KMS-11 (cell line): ENCODE measurements around the gene B3GALT4.

ENCODE experiments used
- H2AFZ ChIP-seq: fragments of 200-600 bp; sonication (generic); 2 replicates; pipeline ENCODE4 v1.6.1; 2016; ENCODE audit warnings: antibody characterized with exemption, mixed run types, low read depth
- H3K27ac ChIP-seq: fragments of 200-600 bp; sonication (generic); 2 replicates; pipeline ENCODE4 v1.6.1; 2016; ENCODE audit warnings: mild to moderate bottlenecking, mixed run types
- H3K27me3 ChIP-seq: fragments of 200-600 bp; sonication (generic); 2 replicates; pipeline ENCODE4 v1.6.1; 2017; ENCODE audit warnings: mild to moderate bottlenecking, low read depth, mixed run types, moderate library complexity; ENCODE audit not compliant: insufficient read depth
- H3K36me3 ChIP-seq: fragments of 200-600 bp; sonication (generic); 2 replicates; pipeline ENCODE4 v1.6.1; 2017; ENCODE audit warnings: mild to moderate bottlenecking, mixed run types; ENCODE audit not compliant: insufficient read depth
- H3K4me1 ChIP-seq: fragments of 200-600 bp; sonication (generic); 2 replicates; pipeline ENCODE4 v1.6.1; 2016; ENCODE audit warnings: mild to moderate bottlenecking, low read depth, mixed run types; ENCODE audit not compliant: poor library complexity, severe bottlenecking
- H3K4me2 ChIP-seq: fragments of 200-600 bp; sonication (generic); 2 replicates; pipeline ENCODE4 v1.7.0; 2016; ENCODE audit warnings: mild to moderate bottlenecking, mixed run types
- H3K4me3 ChIP-seq: fragments of 200-600 bp; sonication (generic); IDR thresholded peaks from 2 replicates; pipeline ENCODE4 v1.6.1; 2017; ENCODE audit warnings: low read depth, low read length, mixed read lengths; ENCODE audit not compliant: insufficient read depth
- H3K79me2 ChIP-seq: fragments of 200-600 bp; sonication (generic); 2 replicates; pipeline ENCODE4 v1.6.1; 2016; ENCODE audit warnings: low read depth, mixed run types; ENCODE audit not compliant: insufficient read depth
- H3K9ac ChIP-seq: fragments of 200-600 bp; sonication (generic); 2 replicates; pipeline ENCODE4 v1.6.1; 2016; ENCODE audit warnings: mild to moderate bottlenecking, mixed run types
- H4K20me1 ChIP-seq: fragments of 200-600 bp; sonication (generic); 2 replicates; pipeline ENCODE4 v1.6.1; 2016; ENCODE audit warnings: mild to moderate bottlenecking, mixed run types; ENCODE audit not compliant: insufficient read depth
- TF ChIP-seq, protein P1 (sequence below): fragments of 200-600 bp; sonication (generic); conservative IDR thresholded peaks from 2 replicates; pipeline ENCODE4 v1.6.1; 2017; ENCODE audit warnings: low read depth, mild to moderate bottlenecking, antibody characterized with exemption, low read length, moderate library complexity, mixed read lengths

Gene B3GALT4

DNA sequence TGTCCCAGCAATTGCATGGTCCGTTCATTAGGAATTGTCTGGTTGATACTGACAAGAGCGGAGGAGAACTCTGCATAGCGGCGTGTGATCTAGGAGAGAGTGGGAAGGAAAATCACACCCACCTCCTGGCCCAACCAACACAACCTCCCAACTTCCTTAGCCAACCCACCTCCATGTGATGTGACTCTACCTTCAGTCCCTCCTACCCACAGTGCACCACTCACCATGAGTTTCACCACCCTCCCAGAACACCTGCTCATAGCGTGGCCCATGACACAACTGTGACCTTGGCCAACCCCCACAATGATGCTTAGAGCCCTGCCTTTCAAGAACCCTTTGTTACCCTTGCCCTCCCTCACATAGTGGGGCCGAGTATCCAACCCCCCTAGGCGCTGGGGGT is 12.9 kb upstream of the B3GALT4 start:
- Histone ChIP-seq H3K27me3 (no peaks in the 10 kb centered on the region), H3K79me2 (no peaks in the 10 kb centered on the region), H2AFZ (no peak overlapping the region), H3K4me2 (no peak overlapping the region), H3K9ac (no peak overlapping the region), H3K27ac (no peak overlapping the region), H3K36me3 (peaks cover 2% of the 10 kb centered on the region), H4K20me1 (no peaks in the 10 kb centered on the region), H3K4me3 (no peak overlapping the region), H3K4me1 (no peaks in the 10 kb centered on the region)
- TF ChIP-seq, protein P1, sequence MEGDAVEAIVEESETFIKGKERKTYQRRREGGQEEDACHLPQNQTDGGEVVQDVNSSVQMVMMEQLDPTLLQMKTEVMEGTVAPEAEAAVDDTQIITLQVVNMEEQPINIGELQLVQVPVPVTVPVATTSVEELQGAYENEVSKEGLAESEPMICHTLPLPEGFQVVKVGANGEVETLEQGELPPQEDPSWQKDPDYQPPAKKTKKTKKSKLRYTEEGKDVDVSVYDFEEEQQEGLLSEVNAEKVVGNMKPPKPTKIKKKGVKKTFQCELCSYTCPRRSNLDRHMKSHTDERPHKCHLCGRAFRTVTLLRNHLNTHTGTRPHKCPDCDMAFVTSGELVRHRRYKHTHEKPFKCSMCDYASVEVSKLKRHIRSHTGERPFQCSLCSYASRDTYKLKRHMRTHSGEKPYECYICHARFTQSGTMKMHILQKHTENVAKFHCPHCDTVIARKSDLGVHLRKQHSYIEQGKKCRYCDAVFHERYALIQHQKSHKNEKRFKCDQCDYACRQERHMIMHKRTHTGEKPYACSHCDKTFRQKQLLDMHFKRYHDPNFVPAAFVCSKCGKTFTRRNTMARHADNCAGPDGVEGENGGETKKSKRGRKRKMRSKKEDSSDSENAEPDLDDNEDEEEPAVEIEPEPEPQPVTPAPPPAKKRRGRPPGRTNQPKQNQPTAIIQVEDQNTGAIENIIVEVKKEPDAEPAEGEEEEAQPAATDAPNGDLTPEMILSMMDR = no peak

DNA sequence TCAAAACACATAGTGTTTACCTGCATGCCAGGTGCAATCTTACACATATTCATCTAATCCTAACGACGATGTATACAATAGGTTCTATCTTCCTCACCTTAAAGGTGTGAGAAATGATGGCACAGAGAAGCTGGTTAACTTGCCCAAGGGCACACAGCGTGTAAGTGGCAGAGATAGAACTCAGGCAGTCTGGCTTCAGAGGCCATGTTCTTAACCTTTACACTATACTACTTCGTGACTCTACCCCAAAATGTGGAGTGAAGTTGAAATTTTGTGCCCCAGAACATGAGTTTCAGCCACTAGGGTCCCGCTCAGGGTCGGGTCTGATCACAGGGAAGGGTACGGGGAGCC is 5.8 kb upstream of the B3GALT4 start:
- H3K27me3 ChIP-seq = no peaks in the 10 kb centered on the region
- peaks cover 27% of the 10 kb centered on the region for H3K4me1 ChIP-seq
- peak overlapping the region; percentile 52; the same call in 1 of the 2 replicates for H3K4me2 ChIP-seq
- peak overlapping the region; percentile 85 for H3K27ac ChIP-seq
- peaks cover 42% of the 10 kb centered on the region for H3K79me2 ChIP-seq
- peak overlapping the region; percentile 11 for H3K4me3 ChIP-seq
- H3K9ac ChIP-seq = peak overlapping the region; percentile 91
- H2AFZ ChIP-seq = peak overlapping the region; percentile 89
- peaks cover 31% of the 10 kb centered on the region; the same call in 1 of the 2 replicates for H3K36me3 ChIP-seq
- TF ChIP-seq, protein P1 = no peak
- H4K20me1 ChIP-seq = peaks cover 16% of the 10 kb centered on the region; the same call in 1 of the 2 replicates

DNA sequence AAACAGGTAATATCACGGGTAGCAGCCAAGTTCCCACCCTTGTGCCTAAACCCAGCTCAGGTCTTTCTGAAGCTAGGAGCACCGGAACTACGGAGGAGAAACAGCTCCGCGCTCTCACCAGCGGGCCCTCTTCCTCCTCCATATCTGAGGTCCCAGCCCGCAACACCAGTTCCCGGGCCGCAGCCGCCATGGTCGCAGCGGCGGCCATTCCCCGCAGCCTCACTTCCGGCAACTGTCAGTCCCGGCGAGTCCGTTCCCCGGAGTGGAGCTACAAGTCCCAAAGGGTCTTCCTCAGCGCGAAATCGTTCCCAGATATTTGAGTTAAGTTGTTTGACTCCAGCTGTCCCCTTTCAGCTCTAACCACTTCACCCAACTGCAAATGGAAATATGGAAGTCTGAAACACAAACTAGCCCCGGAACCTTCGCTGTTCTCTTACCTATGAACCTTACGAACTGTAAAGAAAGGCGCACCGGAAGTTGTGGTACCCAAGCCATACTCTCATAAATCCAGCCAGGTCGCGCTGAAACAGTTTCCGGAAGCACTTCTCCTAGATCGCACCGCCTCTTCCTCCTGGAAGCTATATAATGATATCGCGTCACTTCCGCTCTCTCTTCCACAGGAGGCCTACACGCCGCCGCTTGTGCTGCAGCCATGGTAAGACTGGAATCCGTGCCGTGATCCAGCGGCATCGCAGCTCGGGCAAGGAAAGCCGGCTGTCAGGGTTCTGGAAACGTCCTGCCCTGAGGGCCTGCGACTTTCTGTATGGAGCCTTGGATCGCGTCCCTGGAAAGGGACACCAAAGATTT is 5.3 kb upstream of the B3GALT4 start, which contains the start of the genes RPS18 and VPS52:
Gene RPS18 (plus strand): TSS at position 608 of the 807 bp plus-strand sequence. CDS start 45 bp downstream, at position 653.
Gene VPS52 (minus strand): TSS at position 409 of the 807 bp plus-strand sequence. CDS start 201 bp downstream, at position 208.
- peaks cover 42% of the 10 kb centered on the region for H3K79me2 ChIP-seq
- no peaks in the 10 kb centered on the region for H3K27me3 ChIP-seq
- H3K27ac ChIP-seq = peak within 1 kb of the TSS; percentile 85
- H3K4me1 ChIP-seq = peaks cover 27% of the 10 kb centered on the region
- H3K4me2 ChIP-seq = peak within 1 kb of the TSS; percentile 66
- TF ChIP-seq, protein P1 = no peak
- H2AFZ ChIP-seq = peak within 1 kb of the TSS; percentile 89
- peaks cover 16% of the 10 kb centered on the region; the same call in 1 of the 2 replicates for H4K20me1 ChIP-seq
- peak within 1 kb of the TSS; percentile 91 for H3K9ac ChIP-seq
- peak within 1 kb of the TSS; percentile 11 for H3K4me3 ChIP-seq
- H3K36me3 ChIP-seq = peaks cover 29% of the 10 kb centered on the region; the same call in 1 of the 2 replicates

DNA sequence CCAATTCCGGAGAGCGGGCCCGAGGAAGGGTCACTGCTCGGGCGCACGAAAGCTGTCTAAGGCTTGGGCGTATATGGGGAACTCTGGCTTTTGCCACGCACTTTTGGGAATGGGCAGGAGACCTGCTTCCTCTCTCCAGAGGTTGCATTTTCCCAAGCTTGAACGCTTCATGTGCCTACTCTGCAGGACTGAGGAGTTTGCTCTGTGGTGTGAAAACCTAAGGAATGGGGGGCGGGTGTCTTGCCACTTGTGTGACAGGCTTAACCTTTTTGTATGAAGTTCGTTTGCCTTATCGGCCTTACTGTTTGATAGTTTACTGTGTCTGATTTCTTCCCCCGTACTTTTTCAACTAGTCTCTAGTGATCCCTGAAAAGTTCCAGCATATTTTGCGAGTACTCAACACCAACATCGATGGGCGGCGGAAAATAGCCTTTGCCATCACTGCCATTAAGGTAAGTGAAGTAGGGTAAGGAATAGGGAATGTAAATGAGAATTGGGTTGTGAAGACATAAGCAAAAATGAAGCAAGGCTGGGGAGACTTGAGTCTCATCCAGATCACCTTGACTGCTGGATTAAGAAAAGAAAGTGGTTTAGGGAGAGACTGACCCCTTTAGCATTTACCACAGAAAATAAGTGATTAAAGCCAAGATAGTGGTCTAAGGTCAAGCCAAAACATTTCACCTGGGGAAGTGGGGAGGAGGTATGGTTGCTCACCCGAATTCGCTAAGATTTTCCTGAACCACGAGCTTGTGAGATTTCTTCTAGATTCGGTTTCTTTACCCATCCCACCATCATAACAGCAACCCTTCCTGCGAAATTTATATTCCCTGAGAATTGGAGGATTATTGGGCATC is 4.4 kb upstream of the B3GALT4 start:
- Histone ChIP-seq H3K27ac (peak overlapping the region; percentile 85), H2AFZ (peak overlapping the region; percentile 89; the same call in 1 of the 2 replicates), H3K79me2 (peaks cover 42% of the 10 kb centered on the region)

More for the DNA sequence above, 4.4 kb upstream of the B3GALT4 start:
- H3K27me3 ChIP-seq = no peaks in the 10 kb centered on the region
- H3K36me3 ChIP-seq = peaks cover 29% of the 10 kb centered on the region; the same call in 1 of the 2 replicates
- peak overlapping the region; percentile 91 for H3K9ac ChIP-seq
- peak overlapping the region; percentile 2 for H3K4me3 ChIP-seq
- peaks cover 27% of the 10 kb centered on the region for H3K4me1 ChIP-seq
- H3K4me2 ChIP-seq = peak overlapping the region; percentile 66
- H4K20me1 ChIP-seq = peaks cover 16% of the 10 kb centered on the region; the same call in 1 of the 2 replicates
- TF ChIP-seq, protein P1 = no peak
